GM23338 (cell line): Measurements from ENCODE around the gene CD22. TPM values are rescaled to one million over a fixed set of nuclear protein-coding genes. Genes with fewer than 3 reads are reported as not detected.

Experiments
- ATAC-seq: fragments of 200-7000 bp; cut with Tn5 transposase; 3 replicates; pipeline ENCODE4 v1.9.1; 2020
- DNase-seq: peaks from one replicate; pipeline ENCODE4 v3.0.0-alpha.2; 2015; ENCODE audit warnings: low spot score
- H2AFZ ChIP-seq: fragments of 200-600 bp; sonication (generic); 2 replicates; pipeline ENCODE4 v1.8.0; 2016; ENCODE audit warnings: antibody characterized with exemption, mild to moderate bottlenecking, moderate library complexity
- H3F3A ChIP-seq: fragments of 200-600 bp; sonication (generic); replicated peaks from 2 replicates; pipeline ENCODE4 v1.8.0; 2017; ENCODE audit warnings: antibody characterized with exemption, mixed run types, low read depth
- H3K27ac ChIP-seq: fragments of 200-600 bp; sonication (generic); 2 replicates; pipeline ENCODE4 v1.6.1; 2016; ENCODE audit warnings: low read depth
- H3K27me3 ChIP-seq: fragments of 200-600 bp; sonication (generic); 2 replicates; pipeline ENCODE4 v1.8.0; 2016; ENCODE audit warnings: mild to moderate bottlenecking, mixed run types, moderate library complexity; ENCODE audit not compliant: insufficient read depth
- H3K36me3 ChIP-seq: fragments of 200-600 bp; sonication (generic); 2 replicates; pipeline ENCODE4 v1.8.0; 2016; ENCODE audit warnings: mild to moderate bottlenecking; ENCODE audit not compliant: insufficient read depth
- H3K4me1 ChIP-seq: fragments of 200-600 bp; sonication (generic); 2 replicates; pipeline ENCODE4 v1.8.0; 2016; ENCODE audit warnings: mild to moderate bottlenecking, moderate library complexity; ENCODE audit not compliant: insufficient read depth
- H3K4me2 ChIP-seq: fragments of 200-600 bp; sonication (generic); 2 replicates; pipeline ENCODE4 v1.7.1; 2017; ENCODE audit warnings: mixed run types
- H3K4me3 ChIP-seq: fragments of 200-600 bp; sonication (generic); 2 replicates; pipeline ENCODE4 v1.6.1; 2016; ENCODE audit warnings: mixed run types
- H3K79me2 ChIP-seq: fragments of 200-600 bp; sonication (generic); replicated peaks from 2 replicates; pipeline ENCODE4 v1.8.0; 2017; ENCODE audit warnings: mild to moderate bottlenecking; ENCODE audit not compliant: insufficient read depth
- H3K9me2 ChIP-seq: fragments of 200-600 bp; sonication (generic); 2 replicates; pipeline ENCODE4 v1.8.0; 2017; ENCODE audit not compliant: insufficient read depth
- H4K20me1 ChIP-seq: fragments of 200-600 bp; sonication (generic); replicated peaks from 2 replicates; pipeline ENCODE4 v1.8.0; 2017; ENCODE audit warnings: mild to moderate bottlenecking; ENCODE audit not compliant: insufficient read depth
- H3K27ac Mint-ChIP-seq: 2 replicates; pipeline ENCODE4 v1.8.0; 2020; ENCODE audit warnings: inconsistent platforms, mild to moderate bottlenecking, moderate library complexity, mixed read lengths
- H3K27me3 Mint-ChIP-seq: 3 replicates; pipeline ENCODE4 v1.8.0; 2022; ENCODE audit warnings: low read depth, mild to moderate bottlenecking, moderate library complexity, mixed read lengths, inconsistent platforms; ENCODE audit not compliant: insufficient read depth, poor library complexity
- H3K36me3 Mint-ChIP-seq: 3 replicates; pipeline ENCODE4 v1.8.0; 2021; ENCODE audit warnings: low read depth, mild to moderate bottlenecking, inconsistent platforms, moderate library complexity, mixed read lengths
- H3K4me1 Mint-ChIP-seq: 3 replicates; pipeline ENCODE4 v1.8.0; 2020; ENCODE audit warnings: mild to moderate bottlenecking, inconsistent platforms, mixed read lengths
- H3K4me3 Mint-ChIP-seq: 3 replicates; pipeline ENCODE4 v1.8.0; 2021; ENCODE audit warnings: moderate library complexity, mild to moderate bottlenecking, inconsistent platforms, mixed read lengths
- H3K9me3 Mint-ChIP-seq: 3 replicates; pipeline ENCODE4 v1.8.0; 2020; ENCODE audit warnings: moderate library complexity, mild to moderate bottlenecking, inconsistent platforms, mixed read lengths
- CREB1 ChIP-seq: fragments of 250-450 bp; sonication (Bioruptor Pico); IDR thresholded peaks from 2 replicates; pipeline ENCODE4 v1.5.0; 2020; ENCODE audit warnings: low read depth, mild to moderate bottlenecking, moderate library complexity
- CTCF ChIP-seq, 2 experiments: fragments of 200-600 bp in 1 of 2; sonication (generic) in 1 of 2; conservative IDR thresholded peaks; 2 replicates each; pipeline versions ENCODE4 v1.5.1 to v1.6.1; 2016 to 2017; ENCODE audit warnings: antibody characterized with exemption in 2 of 2, low read depth in 2 of 2, mild to moderate bottlenecking in 2 of 2, moderate library complexity in 1 of 2
- EZH2 ChIP-seq: fragments of 200-600 bp; sonication (generic); IDR thresholded peaks from one replicate; pipeline ENCODE4 v1.8.0; 2017; ENCODE audit warnings: antibody characterized with exemption, mild to moderate bottlenecking, low read depth; ENCODE audit not compliant: unreplicated experiment
- EZH2phosphoT487 ChIP-seq: fragments of 200-600 bp; sonication (generic); IDR thresholded peaks from one replicate; pipeline ENCODE4 v1.8.1; 2018; ENCODE audit warnings: antibody characterized with exemption; ENCODE audit not compliant: unreplicated experiment
- JUNB ChIP-seq: IDR thresholded peaks from one replicate; pipeline ENCODE4 v1.6.1; 2016; ENCODE audit warnings: antibody characterized with exemption; ENCODE audit not compliant: unreplicated experiment
- NANOG ChIP-seq: IDR thresholded peaks from 2 replicates; pipeline ENCODE4 v1.6.1; 2016; ENCODE audit warnings: antibody characterized with exemption, borderline replicate concordance
- POLR2AphosphoS5 ChIP-seq: IDR thresholded peaks from 2 replicates; pipeline ENCODE4 v1.6.1; 2016; ENCODE audit warnings: antibody characterized with exemption, low read depth
- ZNF114 ChIP-seq: fragments of 250-450 bp; sonication (Bioruptor Pico); IDR thresholded peaks from 2 replicates; pipeline ENCODE4 v1.5.0; 2020; ENCODE audit warnings: mild to moderate bottlenecking, moderate library complexity
- ZNF331 ChIP-seq: fragments of 250-450 bp; sonication (Bioruptor Pico); IDR thresholded peaks from 2 replicates; pipeline ENCODE4 v1.5.0; 2020; ENCODE audit warnings: low read depth, mild to moderate bottlenecking, moderate library complexity
- ZNF462 ChIP-seq: fragments of 250-450 bp; sonication (Bioruptor Pico); IDR thresholded peaks from 2 replicates; pipeline ENCODE4 v1.5.0; 2020; ENCODE audit warnings: mild to moderate bottlenecking, moderate library complexity
- polyA plus RNA-seq: library from polyadenylated mRNA; unstranded; fragments of >200 nt; fragmentation: Nextera tagmentation; extraction: Ambion mirVana; gene quantifications from 2 replicates; pipeline ENCODE4 v1.2.1, GENCODE V29; 2016
- total RNA-seq: library from RNA; depleted of rRNA; stranded (reverse); fragments of >200 nt; shearing (Covaris generic); gene quantifications from 2 replicates; pipeline ENCODE4 v1.2.3, GENCODE V29; 2014

The CD22 gene
- total and polyA plus RNA-seq, 2 experiments from 2014 or later, result 0.10 to 0.32 TPM

- TF ChIP-seq ZNF462 (CRISPR knock-in tag) (no peak), POLR2AphosphoS5 (no peak), CREB1 (CRISPR knock-in tag) (no peak), NANOG (no peak), JUNB (no peak), EZH2phosphoT487 (no peak), ZNF114 (no peak), ZNF331 (no peak)
These were observed 5.3 kb downstream of the CD22 start (continued) for GRCh38 chr19:35334144-35334753.

GRCh38 chr19:35336166-35336955 is 7.4 kb downstream of the CD22 start:
- H3K4me1 Mint-ChIP-seq, result no peaks in the 10 kb centered on the region
- Histone ChIP-seq H3K9me2 (no peaks in the 10 kb centered on the region), H2AFZ (no peak overlapping the region), H4K20me1 (no peaks in the 10 kb centered on the region), H3K4me3 (no peak overlapping the region), H3K36me3 (no peaks in the 10 kb centered on the region), H3K4me2 (no peak overlapping the region), H3K27me3 (no peaks in the 10 kb centered on the region), H3F3A (no peaks in the 10 kb centered on the region), H3K27ac (no peak overlapping the region), H3K79me2 (no peaks in the 10 kb centered on the region), H3K4me1 (no peaks in the 10 kb centered on the region)
- H3K27me3 Mint-ChIP-seq, result peaks cover 5% of the 10 kb centered on the region
- H3K4me3 Mint-ChIP-seq, result no peak overlapping the region
- no peaks in the 10 kb centered on the region for H3K9me3 Mint-ChIP-seq
- DNase-seq (no peak), ATAC-seq (no peak)
- H3K36me3 Mint-ChIP-seq, result no peaks in the 10 kb centered on the region
- TF ChIP-seq NANOG, result no peak
- TF ChIP-seq CREB1 (CRISPR knock-in tag), result no peak
- TF ChIP-seq CTCF (conservative IDR thresholded peaks at IDR 0.05; ENCODE audit: low read depth in 2 of 2), result no peak
- no peak for TF ChIP-seq EZH2
- no peak overlapping the region; the same call in 1 of the 2 replicates for H3K27ac Mint-ChIP-seq
